Sigmoid colon (tissue), 7 donors: ENCODE data around the gene PIGQ. TPM values are rescaled to one million over a fixed set of nuclear protein-coding genes. Genes with fewer than 3 reads are reported as not detected.

Experiments used
- DNase-seq: peaks from one replicate; pipeline ENCODE4 v3.0.0-alpha.2; 2019
- H3K27ac ChIP-seq, 4 donors: fragments of 200-600 bp; sonication (generic); one replicate each; pipeline ENCODE4 v1.5.1; 2016 to 2019; ENCODE audit warnings: mild to moderate bottlenecking in 1 of 4
- H3K27me3 ChIP-seq, 3 donors: fragments of 200-600 bp; sonication (generic); one replicate each; pipeline ENCODE4 v1.5.1; 2019; ENCODE audit warnings: mild to moderate bottlenecking in 1 of 3
- H3K36me3 ChIP-seq, 4 donors: fragments of 200-600 bp; sonication (generic); one replicate each; pipeline ENCODE4 v1.5.1; 2016 to 2019
- H3K4me1 ChIP-seq, 4 donors: fragments of 200-600 bp; sonication (generic); one replicate each; pipeline ENCODE4 v1.5.1; 2017 to 2019
- H3K4me3 ChIP-seq, 4 donors: fragments of 200-600 bp; sonication (generic); one replicate each; pipeline ENCODE4 v1.5.1; 2017 to 2019; ENCODE audit warnings: mild to moderate bottlenecking in 2 of 4, moderate library complexity in 1 of 4
- H3K9me3 ChIP-seq, 4 donors: fragments of 200-600 bp in 3 of 4; sonication (generic) in 3 of 4; one replicate each; pipeline versions ENCODE4 v1.5.1 to v1.6.1; 2013 to 2019
- EP300 ChIP-seq, 4 donors: sonication (generic); formaldehyde crosslinking; IDR thresholded peaks; one replicate each; pipeline ENCODE4 v1.6.1; 2017; ENCODE audit warnings: antibody characterized with exemption in 4 of 4
- POLR2A ChIP-seq, 2 donors: fragments of 450-650 bp; IDR thresholded peaks; one replicate each; pipeline ENCODE4 v1.6.1; 2016; ENCODE audit warnings: antibody characterized with exemption in 2 of 2, mild to moderate bottlenecking in 2 of 2, moderate library complexity in 2 of 2
- POLR2AphosphoS5 ChIP-seq, 4 donors: sonication (generic); formaldehyde crosslinking; IDR thresholded peaks; one replicate each; pipeline ENCODE4 v1.6.1; 2017; ENCODE audit warnings: antibody characterized with exemption in 4 of 4
- WGBS, 2 donors: extraction: QIAGEN DNeasy Blood & Tissue Kit; methylation state at CpG; one replicate each; pipeline ENCODE4 v1.1.7; 2013; 5-methylcytosine and 5-hydroxymethylcytosine counted together
- intact Hi-C: fragments of 100-400 bp; cut with DNase I; formaldehyde crosslinking; loops from one replicate; pipeline ENCODE4 v1.15.1; 2023
- polyA plus RNA-seq, 3 donors: library from polyadenylated mRNA; stranded (reverse); fragments of 200-250 nt; gene quantifications; one replicate each; pipeline ENCODE4 v1.2.3, GENCODE V29; 2013
- total RNA-seq, 4 donors: library from RNA; depleted of rRNA; stranded (reverse); fragments of >200 nt; gene quantifications; one replicate each; pipeline ENCODE4 v1.1.0, GENCODE V29; 2016
- TF ChIP-seq, protein P1 (sequence below), 4 experiments: fragments of 450-650 bp in 3 of 4; fragments of 200-600 bp in 1 of 4; IDR thresholded peaks; one replicate each; pipeline ENCODE4 v1.5.1; 2016 to 2019; ENCODE audit warnings: antibody characterized with exemption in 4 of 4, mild to moderate bottlenecking in 3 of 4, moderate library complexity in 2 of 4
- donor health status: healthy with polysubstance abuse.
- donor health status: Bipolar disorder and iron deficiency.
- donor health status: healthy.

The PIGQ gene
- total and polyA plus RNA-seq, 7 donors, result 11.1 to 47.4 (median 17.8) TPM

DNA sequence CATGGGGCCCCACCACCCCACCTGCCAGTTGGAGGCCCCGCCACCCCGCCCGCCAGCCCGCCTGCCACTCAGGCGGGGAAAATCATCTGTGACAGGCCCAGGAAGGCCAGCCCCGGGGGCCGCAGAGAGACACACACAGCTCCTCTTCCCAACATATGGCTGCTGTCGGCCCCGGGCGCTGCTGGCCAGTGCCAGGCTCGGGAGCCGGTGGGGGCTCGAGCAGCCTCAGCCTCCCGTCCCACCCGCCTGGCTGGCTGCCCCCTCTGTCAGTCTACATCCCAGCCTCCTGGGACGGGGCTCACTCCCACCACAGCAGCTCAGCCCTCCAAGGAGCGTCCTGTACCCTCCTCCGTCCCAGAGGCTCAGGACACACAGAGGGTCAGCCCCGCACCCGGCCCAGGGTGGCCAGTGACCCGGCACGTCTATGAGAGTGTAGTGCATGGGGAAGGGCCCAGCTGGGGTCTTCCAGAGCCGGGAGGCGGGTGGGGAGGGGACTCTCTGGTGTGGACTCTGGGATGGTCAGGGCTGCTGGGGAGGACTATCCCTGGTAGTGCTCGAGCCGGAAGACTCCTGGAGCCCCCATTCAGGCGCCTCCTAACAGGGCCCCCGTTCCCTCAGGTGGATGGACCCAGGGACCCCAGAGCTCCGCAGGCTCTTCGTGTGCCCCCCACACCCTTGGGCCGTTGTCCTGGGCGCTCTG lies 13.1 kb upstream of the PIGQ start:
- Histone ChIP-seq H3K27ac (no peak overlapping the region), H3K36me3 (peaks cover 0 to 19% (median 11%) of the 10 kb centered on the region in 4 donors), H3K9me3 (no peaks in the 10 kb centered on the region), H3K4me1 (peaks cover 0 to 14% (median 7%) of the 10 kb centered on the region in 4 donors), H3K4me3 (no peak overlapping the region), H3K27me3 (peaks cover 24 to 39% (median 36%) of the 10 kb centered on the region in 3 donors)
- intact Hi-C loops, result no loop called here
- WGBS, 2 donors, result 76 to 88% methylated on average over 32 of the region's 32 CpGs
- DNase-seq, result no peak
- no peak for TF ChIP-seq POLR2AphosphoS5 (IDR thresholded peaks at IDR 0.05)
- TF ChIP-seq, protein P1, sequence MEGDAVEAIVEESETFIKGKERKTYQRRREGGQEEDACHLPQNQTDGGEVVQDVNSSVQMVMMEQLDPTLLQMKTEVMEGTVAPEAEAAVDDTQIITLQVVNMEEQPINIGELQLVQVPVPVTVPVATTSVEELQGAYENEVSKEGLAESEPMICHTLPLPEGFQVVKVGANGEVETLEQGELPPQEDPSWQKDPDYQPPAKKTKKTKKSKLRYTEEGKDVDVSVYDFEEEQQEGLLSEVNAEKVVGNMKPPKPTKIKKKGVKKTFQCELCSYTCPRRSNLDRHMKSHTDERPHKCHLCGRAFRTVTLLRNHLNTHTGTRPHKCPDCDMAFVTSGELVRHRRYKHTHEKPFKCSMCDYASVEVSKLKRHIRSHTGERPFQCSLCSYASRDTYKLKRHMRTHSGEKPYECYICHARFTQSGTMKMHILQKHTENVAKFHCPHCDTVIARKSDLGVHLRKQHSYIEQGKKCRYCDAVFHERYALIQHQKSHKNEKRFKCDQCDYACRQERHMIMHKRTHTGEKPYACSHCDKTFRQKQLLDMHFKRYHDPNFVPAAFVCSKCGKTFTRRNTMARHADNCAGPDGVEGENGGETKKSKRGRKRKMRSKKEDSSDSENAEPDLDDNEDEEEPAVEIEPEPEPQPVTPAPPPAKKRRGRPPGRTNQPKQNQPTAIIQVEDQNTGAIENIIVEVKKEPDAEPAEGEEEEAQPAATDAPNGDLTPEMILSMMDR (IDR thresholded peaks at IDR 0.05), result no peak

DNA sequence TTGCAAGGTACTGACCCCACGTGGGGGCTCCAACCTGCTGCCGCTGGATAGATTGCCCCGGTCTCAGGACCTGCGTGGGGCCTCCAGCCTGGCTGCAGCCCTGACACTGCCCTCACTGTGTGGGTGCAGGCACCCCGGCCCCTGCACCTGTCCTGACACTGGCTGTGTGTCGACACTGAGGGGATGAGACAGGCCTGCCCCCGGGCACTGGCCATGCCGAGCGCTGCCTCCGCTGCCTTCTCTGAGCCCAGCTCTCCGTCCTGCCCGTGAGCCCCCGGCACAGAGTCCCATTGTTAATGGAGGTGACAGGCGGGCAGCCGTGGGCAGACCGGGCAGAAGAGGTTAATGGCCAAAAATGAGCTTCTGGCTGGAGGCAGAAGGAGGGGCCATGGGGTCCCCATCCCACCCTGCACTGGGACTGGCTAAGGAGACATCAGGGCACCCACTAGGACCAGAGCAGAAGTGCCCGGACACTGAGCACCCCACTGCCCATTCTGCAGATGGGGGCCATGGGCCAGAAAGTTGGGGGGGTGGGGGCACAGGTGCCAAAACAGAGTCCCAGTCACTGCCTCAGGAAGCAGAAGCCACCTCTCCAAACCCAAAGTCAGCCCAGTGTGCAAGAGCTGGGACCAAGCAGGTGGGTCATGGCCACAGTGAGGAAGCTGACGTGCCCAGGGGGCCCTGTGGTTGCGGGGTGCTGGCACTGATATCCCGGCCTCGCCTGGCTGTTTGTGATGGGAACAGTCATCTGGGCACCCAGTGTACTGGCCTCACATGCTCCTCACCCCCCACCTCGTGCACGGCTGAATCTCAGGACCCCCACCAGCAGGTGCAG lies 12.1 kb upstream of the PIGQ start:
- no peak for TF ChIP-seq POLR2A (IDR thresholded peaks at IDR 0.05)
- TF ChIP-seq EP300 (IDR thresholded peaks at IDR 0.05), result no peak
- no peak for TF ChIP-seq POLR2AphosphoS5 (IDR thresholded peaks at IDR 0.05)
- TF ChIP-seq, protein P1 (IDR thresholded peaks at IDR 0.05), result no peak
- no peak overlapping the region for H3K4me3 ChIP-seq
- H3K27ac ChIP-seq, result no peak overlapping the region
- peaks cover 0 to 14% (median 7%) of the 10 kb centered on the region in 4 donors for H3K4me1 ChIP-seq
- peaks cover 0 to 8% (median 1%) of the 10 kb centered on the region in 4 donors for H3K36me3 ChIP-seq
- intact Hi-C loops, result no loop called here
- no peak for DNase-seq
- peaks cover 24 to 46% (median 42%) of the 10 kb centered on the region in 3 donors for H3K27me3 ChIP-seq
- H3K9me3 ChIP-seq, result no peaks in the 10 kb centered on the region
- WGBS, 2 donors, result 79% methylated on average over 23 of the region's 23 CpGs

DNA sequence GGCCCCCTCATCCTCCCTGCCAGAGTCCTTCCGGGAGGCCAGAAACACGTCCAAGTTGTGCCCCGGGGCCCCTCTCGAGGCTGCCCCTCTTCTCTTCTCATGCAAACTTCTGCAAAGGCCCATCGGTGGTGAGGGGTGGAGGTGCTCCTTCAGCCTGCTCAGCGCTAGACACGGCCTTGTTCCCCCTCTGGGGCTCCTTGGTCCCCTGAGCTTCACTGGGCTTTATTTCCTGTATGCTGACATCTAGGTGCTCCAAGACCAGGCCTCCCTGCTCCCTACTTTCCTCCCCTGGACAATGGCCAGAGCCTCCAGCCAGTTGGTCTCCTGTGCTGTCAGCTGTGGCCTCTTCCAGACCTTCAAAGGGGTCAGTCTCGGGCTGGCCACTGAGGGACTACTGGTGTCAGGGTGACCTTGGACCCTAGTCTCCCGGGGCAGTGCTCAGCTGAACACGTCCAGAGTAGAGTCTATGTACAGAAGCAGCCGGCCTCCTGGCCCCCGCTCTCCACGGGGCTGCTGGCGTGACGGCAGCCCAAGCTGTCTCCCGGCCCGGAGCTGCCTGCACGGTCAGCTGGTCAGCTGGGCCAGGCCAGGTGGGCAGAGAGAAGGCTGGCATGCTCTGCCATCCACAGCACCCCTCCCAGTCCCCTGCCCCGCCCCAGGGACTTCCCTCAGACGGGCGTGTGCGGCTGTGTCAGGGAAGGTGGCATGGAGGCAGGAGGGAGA lies 11.3 kb upstream of the PIGQ start:
- H3K4me3 ChIP-seq, result no peak overlapping the region
- no peaks in the 10 kb centered on the region for H3K9me3 ChIP-seq
- H3K27ac ChIP-seq, result no peak overlapping the region
- no peak for TF ChIP-seq POLR2AphosphoS5 (IDR thresholded peaks at IDR 0.05)
- TF ChIP-seq EP300 (IDR thresholded peaks at IDR 0.05), result no peak
- TF ChIP-seq, protein P1 (IDR thresholded peaks at IDR 0.05), result no peak
- peaks cover 24 to 46% (median 42%) of the 10 kb centered on the region in 3 donors for H3K27me3 ChIP-seq
- intact Hi-C loops, result no loop called here
- no peak for DNase-seq
- WGBS, 2 donors, result 27 to 55% methylated on average over 22 of the region's 22 CpGs
- peaks cover 0 to 3% (median 0%) of the 10 kb centered on the region in 4 donors for H3K36me3 ChIP-seq
- peaks cover 0 to 14% (median 7%) of the 10 kb centered on the region in 4 donors for H3K4me1 ChIP-seq

DNA sequence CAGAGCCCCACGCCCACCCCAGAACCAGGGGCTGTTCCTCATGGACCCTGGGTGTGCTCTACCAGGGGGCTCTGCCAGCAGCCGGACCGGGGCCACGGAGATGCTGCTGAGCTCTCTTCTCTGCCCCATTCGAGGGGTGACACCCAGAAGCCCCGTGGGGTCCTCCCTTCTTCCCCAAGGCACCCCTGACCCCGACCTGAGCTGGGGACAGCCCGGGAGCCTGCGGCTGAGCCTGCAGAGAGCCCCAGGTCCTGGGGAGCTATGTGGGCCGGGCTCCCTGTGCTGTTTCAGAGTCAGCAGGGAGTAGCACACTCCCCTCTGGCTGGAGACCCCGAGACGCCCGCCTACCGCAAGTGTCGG lies 10.8 kb upstream of the PIGQ start:
- TF ChIP-seq EP300 (IDR thresholded peaks at IDR 0.05), result no peak
- no peak for TF ChIP-seq POLR2AphosphoS5 (IDR thresholded peaks at IDR 0.05)
- DNase-seq, result no peak
- Histone ChIP-seq H3K9me3 (no peaks in the 10 kb centered on the region), H3K4me1 (peaks cover 0 to 14% (median 7%) of the 10 kb centered on the region in 4 donors), H3K4me3 (no peak overlapping the region), H3K27ac (no peak overlapping the region), H3K36me3 (no peaks in the 10 kb centered on the region), H3K27me3 (peaks cover 24 to 49% (median 42%) of the 10 kb centered on the region in 3 donors)
- intact Hi-C loops, result no loop called here
- 45 to 80% methylated on average over 15 of the region's 15 CpGs for WGBS, 2 donors
